ENCODE data around the gene MTNR1B.

- TF ChIP-seq, protein P1, sequence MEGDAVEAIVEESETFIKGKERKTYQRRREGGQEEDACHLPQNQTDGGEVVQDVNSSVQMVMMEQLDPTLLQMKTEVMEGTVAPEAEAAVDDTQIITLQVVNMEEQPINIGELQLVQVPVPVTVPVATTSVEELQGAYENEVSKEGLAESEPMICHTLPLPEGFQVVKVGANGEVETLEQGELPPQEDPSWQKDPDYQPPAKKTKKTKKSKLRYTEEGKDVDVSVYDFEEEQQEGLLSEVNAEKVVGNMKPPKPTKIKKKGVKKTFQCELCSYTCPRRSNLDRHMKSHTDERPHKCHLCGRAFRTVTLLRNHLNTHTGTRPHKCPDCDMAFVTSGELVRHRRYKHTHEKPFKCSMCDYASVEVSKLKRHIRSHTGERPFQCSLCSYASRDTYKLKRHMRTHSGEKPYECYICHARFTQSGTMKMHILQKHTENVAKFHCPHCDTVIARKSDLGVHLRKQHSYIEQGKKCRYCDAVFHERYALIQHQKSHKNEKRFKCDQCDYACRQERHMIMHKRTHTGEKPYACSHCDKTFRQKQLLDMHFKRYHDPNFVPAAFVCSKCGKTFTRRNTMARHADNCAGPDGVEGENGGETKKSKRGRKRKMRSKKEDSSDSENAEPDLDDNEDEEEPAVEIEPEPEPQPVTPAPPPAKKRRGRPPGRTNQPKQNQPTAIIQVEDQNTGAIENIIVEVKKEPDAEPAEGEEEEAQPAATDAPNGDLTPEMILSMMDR (conservative IDR thresholded peaks at IDR 0.05) = no peak
- TF ChIP-seq ZFX (IDR thresholded peaks at IDR 0.05) = no peak
Observed at GRCh38 chr11:92980312-92980711, 10.9 kb downstream of the MTNR1B start.

All from C4-2B (cell line).